H1 (cell line): ENCODE measurements around the gene PEAK3. TPM values are rescaled to one million over a fixed set of nuclear protein-coding genes. Genes with fewer than 3 reads are reported as not detected.

Experiments
- YY1 ChIP-seq: IDR thresholded peaks from 2 replicates; pipeline ENCODE4 v1.6.1; 2011; ENCODE audit warnings: low read depth, mild to moderate bottlenecking, low read length
- polyA plus RNA-seq, 7 experiments: library from polyadenylated mRNA; depleted of rRNA in 3 of 7; stranded (reverse) in 5 of 7; unstranded in 2 of 7; fragments of >200 nt in 5 of 7; fragments of 200-250 nt in 2 of 7; gene quantifications; 1 replicate in 5 of 7; 2 replicates in 1 of 7; 4 replicates in 1 of 7; pipeline versions ENCODE4 v1.2.1 to v1.2.3, GENCODE V29; 2011 to 2013; ENCODE audit warnings: missing spikeins in 2 of 7, mixed read lengths in 2 of 7
- total RNA-seq: library from RNA; stranded (reverse); fragmentation: NEBNext Ultra II Directional; extraction: Animal tissue kit (Norgen Biotek cat#: 25700); gene quantifications from 2 replicates; pipeline ENCODE4 v1.2.1, GENCODE V29; 2021

The PEAK3 gene
- total and polyA plus RNA-seq, 2 of the 8 experiments (the other 6 are each of a cell fraction or from before 2014, with no cell fraction given): not detected

DNA sequence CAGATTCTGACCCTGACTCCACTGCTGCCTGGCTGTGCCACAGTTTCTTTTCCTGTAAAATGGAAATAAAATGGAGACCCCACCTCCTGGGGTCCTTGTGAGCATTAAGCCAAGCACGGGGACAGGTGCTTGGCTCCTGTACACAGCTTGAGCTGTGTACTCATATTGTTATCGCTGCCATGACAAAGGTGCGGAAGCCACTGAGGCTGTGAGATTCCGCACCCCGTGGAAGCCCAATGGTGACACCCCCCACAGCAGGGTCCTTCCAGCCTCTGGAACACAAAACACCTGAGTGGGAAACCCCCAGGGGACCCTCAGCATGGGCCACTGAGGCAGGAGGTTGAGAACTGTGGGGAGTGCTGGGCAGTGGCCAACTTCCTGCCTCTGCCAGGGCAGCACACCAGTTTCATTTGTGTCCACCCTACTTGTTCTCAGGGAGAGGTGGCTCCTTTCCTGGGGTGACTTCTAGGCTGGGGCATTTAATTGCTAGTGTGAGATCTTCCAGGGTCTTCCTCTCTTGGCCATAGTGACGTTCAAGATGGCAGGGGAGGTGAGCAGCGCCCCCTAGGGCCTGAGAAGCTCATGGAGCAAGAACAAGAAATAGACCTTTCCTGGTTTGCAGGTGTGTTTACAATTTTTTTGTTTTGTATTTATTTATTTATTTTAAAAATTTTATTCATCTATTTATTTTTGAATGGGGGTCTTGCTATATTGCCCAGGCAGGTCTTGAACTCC lies 20.4 kb downstream of the PEAK3 start (continued):
- peak; percentile 87 for TF ChIP-seq YY1
